NB4 (cell line): Measurements from ENCODE around the gene CYCS.

Source experiments
- DNase-seq: peaks from one replicate; pipeline ENCODE4 v3.0.0; 2010; ENCODE audit warnings: low read depth
- H3K4me3 ChIP-seq: one replicate; pipeline ENCODE4 v1.5.1; 2011; ENCODE audit warnings: mild to moderate bottlenecking, low read depth, low read length, moderate library complexity
- MYC ChIP-seq: IDR thresholded peaks from 2 replicates; pipeline ENCODE4 v1.6.1; 2011; ENCODE audit warnings: low read depth, low read length
- POLR2A ChIP-seq: IDR thresholded peaks from 2 replicates; pipeline ENCODE4 v1.6.1; 2011; ENCODE audit warnings: mild to moderate bottlenecking; ENCODE audit not compliant: insufficient read length; ENCODE audit errors: extremely low read depth
- TF ChIP-seq, protein P1 (sequence below): IDR thresholded peaks from 2 replicates; pipeline ENCODE4 v1.6.1; 2011; ENCODE audit warnings: low read depth, low read length
- TF ChIP-seq, protein P2 (sequence below): IDR thresholded peaks from one replicate; pipeline ENCODE4 v1.5.1; 2012; ENCODE audit warnings: low read depth, low read length

CYCS gene

DNA sequence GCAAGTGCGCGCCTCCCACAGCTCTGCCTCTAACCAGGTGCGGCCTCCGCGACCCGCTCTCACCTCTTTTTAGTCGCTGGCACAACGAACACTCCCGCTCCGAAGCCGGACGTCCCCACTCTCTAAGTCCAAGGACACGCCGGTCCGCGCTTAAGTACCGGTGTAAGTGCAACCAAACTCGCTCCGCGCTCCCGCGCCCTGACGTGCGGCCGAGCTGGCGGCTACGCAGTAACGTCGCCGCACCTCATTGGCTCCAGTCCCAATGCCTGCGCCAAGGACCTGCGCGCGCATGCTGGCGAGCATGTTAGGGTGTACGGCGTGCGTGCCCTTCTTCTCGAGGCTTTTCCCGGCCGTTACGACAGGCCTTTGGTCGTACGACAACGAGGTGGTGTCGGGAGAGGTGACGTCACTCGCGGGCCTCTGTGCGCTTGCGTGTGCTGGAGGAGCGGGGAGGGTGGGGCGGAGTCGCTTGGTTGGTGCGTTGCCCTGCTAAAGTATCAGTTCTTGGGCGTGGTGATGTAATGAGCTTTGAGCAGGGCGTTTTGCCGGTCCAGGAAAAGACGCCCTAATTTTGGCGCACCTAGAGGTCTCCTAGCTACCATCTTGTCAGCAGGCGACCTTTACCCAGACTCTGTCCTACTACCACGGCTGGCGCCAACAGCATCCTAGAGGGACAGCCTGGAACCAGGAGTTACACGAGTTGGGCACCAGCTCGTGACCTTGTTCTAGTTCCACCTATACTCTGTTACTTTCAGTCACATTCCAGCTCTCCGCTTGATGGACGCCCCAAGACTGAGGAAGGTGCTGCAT, at the start of gene CYCS:
TSS of gene CYCS (minus strand) at position 124 of the 810 bp plus-strand sequence. CDS start 1,141 bp downstream, outside the sequence.
- TF ChIP-seq, protein P1, sequence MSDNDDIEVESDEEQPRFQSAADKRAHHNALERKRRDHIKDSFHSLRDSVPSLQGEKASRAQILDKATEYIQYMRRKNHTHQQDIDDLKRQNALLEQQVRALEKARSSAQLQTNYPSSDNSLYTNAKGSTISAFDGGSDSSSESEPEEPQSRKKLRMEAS: peak; percentile 89
- TF ChIP-seq, protein P2, sequence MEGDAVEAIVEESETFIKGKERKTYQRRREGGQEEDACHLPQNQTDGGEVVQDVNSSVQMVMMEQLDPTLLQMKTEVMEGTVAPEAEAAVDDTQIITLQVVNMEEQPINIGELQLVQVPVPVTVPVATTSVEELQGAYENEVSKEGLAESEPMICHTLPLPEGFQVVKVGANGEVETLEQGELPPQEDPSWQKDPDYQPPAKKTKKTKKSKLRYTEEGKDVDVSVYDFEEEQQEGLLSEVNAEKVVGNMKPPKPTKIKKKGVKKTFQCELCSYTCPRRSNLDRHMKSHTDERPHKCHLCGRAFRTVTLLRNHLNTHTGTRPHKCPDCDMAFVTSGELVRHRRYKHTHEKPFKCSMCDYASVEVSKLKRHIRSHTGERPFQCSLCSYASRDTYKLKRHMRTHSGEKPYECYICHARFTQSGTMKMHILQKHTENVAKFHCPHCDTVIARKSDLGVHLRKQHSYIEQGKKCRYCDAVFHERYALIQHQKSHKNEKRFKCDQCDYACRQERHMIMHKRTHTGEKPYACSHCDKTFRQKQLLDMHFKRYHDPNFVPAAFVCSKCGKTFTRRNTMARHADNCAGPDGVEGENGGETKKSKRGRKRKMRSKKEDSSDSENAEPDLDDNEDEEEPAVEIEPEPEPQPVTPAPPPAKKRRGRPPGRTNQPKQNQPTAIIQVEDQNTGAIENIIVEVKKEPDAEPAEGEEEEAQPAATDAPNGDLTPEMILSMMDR: no peak
- TF ChIP-seq MYC (peak; percentile 74), POLR2A (peak; percentile 98)
- DNase-seq: peak; percentile 100
- H3K4me3 ChIP-seq: peak within 1 kb of the TSS; percentile 99

DNA sequence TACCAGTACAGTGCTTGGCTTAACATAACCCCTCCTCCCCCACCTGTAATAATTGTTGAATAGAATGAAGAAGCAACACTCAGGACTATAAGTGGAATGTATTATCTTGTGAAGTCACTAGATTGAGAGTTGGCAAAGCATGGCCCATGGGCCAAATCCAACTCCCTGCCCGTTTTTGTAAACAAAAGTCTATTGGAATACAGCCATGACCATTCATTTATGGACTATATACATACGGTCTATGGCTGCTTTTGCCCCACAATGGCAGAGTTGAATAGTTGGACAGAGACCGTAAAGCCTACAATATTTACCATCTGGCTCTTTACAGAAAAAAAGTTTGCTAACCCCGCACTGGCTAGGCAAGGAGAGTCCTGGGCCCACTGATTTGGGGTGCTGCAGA, 48.1 kb upstream of the CYCS start:
- TF ChIP-seq POLR2A: no peak
- no peak for TF ChIP-seq MYC
- TF ChIP-seq, protein P1: no peak
- TF ChIP-seq, protein P2: no peak
- DNase-seq: no peak
- no peak overlapping the region for H3K4me3 ChIP-seq

DNA sequence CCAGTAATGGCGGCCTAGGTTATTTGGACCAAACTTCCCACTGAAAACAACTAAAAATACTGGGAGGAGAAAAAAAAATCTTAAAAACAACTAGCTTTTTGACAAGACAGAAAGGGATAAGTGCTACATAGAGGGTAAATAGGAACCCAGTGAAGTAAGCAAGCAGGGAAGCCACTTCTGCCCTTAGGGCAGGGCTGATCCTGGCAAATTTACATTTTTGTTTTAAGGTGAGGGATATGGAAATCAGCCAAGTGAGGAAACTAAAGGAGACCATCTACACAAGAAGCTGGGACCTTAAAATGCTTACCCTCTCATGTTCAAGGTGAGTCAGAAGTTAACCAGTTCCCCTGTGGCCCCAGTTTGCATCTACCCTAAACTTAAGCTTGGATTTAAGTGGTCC, 46.5 kb upstream of the CYCS start:
- DNase-seq: no peak
- no peak for TF ChIP-seq POLR2A
- TF ChIP-seq, protein P1: no peak
- TF ChIP-seq MYC: no peak
- TF ChIP-seq, protein P2: no peak

DNA sequence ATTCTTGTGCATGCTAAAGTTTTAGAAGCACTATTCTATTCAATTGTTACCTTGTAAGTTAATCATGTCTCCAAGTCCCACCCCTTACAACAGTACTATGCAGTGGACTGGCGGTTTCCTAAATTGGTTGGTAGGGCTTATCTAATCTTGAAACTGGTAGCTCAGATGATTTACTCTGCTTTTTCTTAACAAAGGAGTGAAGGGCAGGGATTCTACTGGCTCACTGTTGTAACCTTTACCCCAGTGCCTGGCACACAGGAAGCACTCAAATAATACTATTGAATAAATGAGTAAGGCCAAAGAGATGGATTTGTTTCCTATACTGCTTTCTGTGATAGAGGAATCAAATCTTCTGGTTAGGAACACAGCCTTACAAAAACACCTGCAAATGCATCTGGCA, 46.0 kb upstream of the CYCS start:
- DNase-seq: no peak
- TF ChIP-seq, protein P2: no peak
- no peak for TF ChIP-seq POLR2A
- no peak for TF ChIP-seq MYC
- TF ChIP-seq, protein P1: no peak
- no peak overlapping the region for H3K4me3 ChIP-seq

More for the DNA sequence above, 46.5 kb upstream of the CYCS start:
- H3K4me3 ChIP-seq: no peak overlapping the region

DNA sequence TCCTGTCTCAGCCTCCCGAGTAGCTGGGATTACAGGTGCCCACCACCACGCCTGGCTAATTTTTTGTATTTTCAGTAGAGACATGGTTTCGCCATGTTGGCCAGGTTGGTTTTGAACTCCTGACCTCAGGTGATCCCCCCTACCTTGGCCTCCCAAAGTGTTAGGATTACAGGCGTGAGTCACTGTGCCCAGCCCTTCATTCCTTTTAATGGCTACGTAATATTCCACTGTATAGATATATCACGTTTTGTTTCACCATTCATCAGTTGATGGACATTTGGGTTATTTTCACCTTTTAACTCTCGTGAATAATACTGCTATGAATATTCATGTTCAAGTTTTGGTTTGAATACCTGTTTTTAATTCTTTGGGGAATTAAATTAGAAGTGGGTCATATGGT, 44.6 kb upstream of the CYCS start:
- no peak overlapping the region for H3K4me3 ChIP-seq
- DNase-seq: no peak
- no peak for TF ChIP-seq POLR2A
- TF ChIP-seq, protein P1: no peak
- TF ChIP-seq, protein P2: no peak
- no peak for TF ChIP-seq MYC
